Rectal smooth muscle tissue (tissue), 1 donor: ENCODE data around the gene LCE4A.

Source experiments
- H3K27ac ChIP-seq: one replicate; pipeline ENCODE4 v1.7.0; 2013; ENCODE audit warnings: low read depth, low read length, inconsistent platforms
- H3K27me3 ChIP-seq: one replicate; pipeline ENCODE4 v1.7.0; 2013; ENCODE audit warnings: low read length; ENCODE audit not compliant: control insufficient read depth, insufficient read depth
- H3K36me3 ChIP-seq: one replicate; pipeline ENCODE4 v1.7.0; 2013; ENCODE audit warnings: low read length; ENCODE audit not compliant: control insufficient read depth, insufficient read depth
- H3K4me1 ChIP-seq: one replicate; pipeline ENCODE4 v1.7.0; 2013; ENCODE audit warnings: low read length; ENCODE audit not compliant: control insufficient read depth, insufficient read depth
- H3K4me3 ChIP-seq: one replicate; pipeline ENCODE4 v1.7.0; 2013; ENCODE audit warnings: low read length
- H3K9ac ChIP-seq: one replicate; pipeline ENCODE4 v1.7.0; 2013; ENCODE audit warnings: low read length

Gene LCE4A

GRCh38 chr1:152756872-152757271, 48.9 kb downstream of the LCE4A start:
- Histone ChIP-seq H3K27me3 (no peaks in the 10 kb centered on the region), H3K4me1 (no peaks in the 10 kb centered on the region), H3K4me3 (no peak overlapping the region), H3K9ac (no peak overlapping the region), H3K27ac (no peak overlapping the region), H3K36me3 (no peaks in the 10 kb centered on the region)

DNA sequence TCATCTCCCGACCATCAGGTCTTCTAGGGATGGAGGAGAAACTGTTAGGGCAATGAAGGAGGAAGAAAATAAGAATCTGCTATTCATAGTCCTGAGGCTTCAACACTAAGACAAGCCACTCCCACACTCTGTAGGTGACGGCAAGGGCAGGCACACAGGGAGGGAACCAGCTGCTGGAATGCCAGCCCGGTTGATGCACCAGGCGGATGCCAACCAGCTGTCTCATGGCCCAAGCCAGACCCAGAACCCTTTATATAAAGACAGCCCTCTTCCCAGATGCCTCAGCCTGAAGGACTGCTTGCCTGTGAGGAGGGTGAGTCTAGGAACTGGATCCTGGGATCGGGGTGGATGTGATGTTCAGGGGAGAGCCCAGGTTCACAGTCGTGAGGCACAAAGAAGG, 49.8 kb downstream of the LCE4A start, which contains the start of gene KPRP:
KPRP (plus strand) TSS at position 279 of the 400 bp plus-strand sequence. CDS start 1,564 bp downstream, outside the sequence.
- Histone ChIP-seq H3K27me3 (no peaks in the 10 kb centered on the region), H3K9ac (no peak within 1 kb of the TSS), H3K4me3 (no peak within 1 kb of the TSS), H3K27ac (no peak within 1 kb of the TSS), H3K4me1 (no peaks in the 10 kb centered on the region), H3K36me3 (no peaks in the 10 kb centered on the region)

GRCh38 chr1:152758636-152759035, 50.7 kb downstream of the LCE4A start:
- no peaks in the 10 kb centered on the region for H3K36me3 ChIP-seq
- H3K27ac ChIP-seq, result no peak overlapping the region
- H3K4me3 ChIP-seq, result no peak overlapping the region
- H3K9ac ChIP-seq, result no peak overlapping the region
- H3K27me3 ChIP-seq, result no peaks in the 10 kb centered on the region
- no peaks in the 10 kb centered on the region for H3K4me1 ChIP-seq
